HG02610 (cell line): Measurements from ENCODE around the gene HS6ST1.
"Not testable (repeated sequence)": the region's sequence is repeated elsewhere in the genome, so short reads cannot be mapped to it uniquely, and the experiment has no call there.

Experiments used
- ATAC-seq: cut with Tn5 transposase; IDR thresholded peaks from one replicate; pipeline ENCODE4 v1.9.1; 2021; ENCODE audit warnings: mild to moderate bottlenecking, moderate library complexity; ENCODE audit not compliant: unreplicated experiment

HS6ST1 gene

GRCh38 chr2:128269990-128270671 is 48.5 kb downstream of the HS6ST1 start:
- ATAC-seq, result no peak

GRCh38 chr2:128269063-128269989 is 49.3 kb downstream of the HS6ST1 start:
- ATAC-seq, result no peak

- not testable (repeated sequence) for ATAC-seq
Observed at GRCh38 chr2:128268611-128269010, 50.1 kb downstream of the HS6ST1 start.

GRCh38 chr2:128268145-128268544 is 50.5 kb downstream of the HS6ST1 start:
- ATAC-seq, result not testable (repeated sequence)

- not testable (repeated sequence) for ATAC-seq
Observed at GRCh38 chr2:128267649-128268048, 51.0 kb downstream of the HS6ST1 start.

- ATAC-seq, result not testable (repeated sequence)
Observed at GRCh38 chr2:128267197-128267596, 51.5 kb downstream of the HS6ST1 start.

GRCh38 chr2:128266463-128266862 is 52.2 kb downstream of the HS6ST1 start:
- ATAC-seq, result not testable (repeated sequence)

- ATAC-seq, result not testable (repeated sequence)
Observed at GRCh38 chr2:128265608-128265993, 53.1 kb downstream of the HS6ST1 start.

GRCh38 chr2:128264881-128265607 is 53.6 kb downstream of the HS6ST1 start:
- no peak for ATAC-seq

GRCh38 chr2:128263902-128264331 is 54.8 kb downstream of the HS6ST1 start:
- ATAC-seq, result no peak

GRCh38 chr2:128262315-128263253 is 56.1 kb downstream of the HS6ST1 start:
- ATAC-seq, result no peak

- no peak for ATAC-seq
Observed at GRCh38 chr2:128261245-128262128, 57.2 kb downstream of the HS6ST1 start.

- no peak for ATAC-seq
Observed at GRCh38 chr2:128260239-128261138, 58.2 kb downstream of the HS6ST1 start.

GRCh38 chr2:128259585-128259984 is 59.1 kb downstream of the HS6ST1 start:
- no peak for ATAC-seq

GRCh38 chr2:128258218-128258617 is 60.5 kb downstream of the HS6ST1 start:
- ATAC-seq, result no peak

- ATAC-seq, result no peak
Observed at GRCh38 chr2:128252501-128252900, 66.2 kb downstream of the HS6ST1 start.

GRCh38 chr2:128252086-128252485 is 66.6 kb downstream of the HS6ST1 start:
- not testable (repeated sequence) for ATAC-seq
